Measurements from ENCODE around the gene NNAT.

- TF ChIP-seq TAF1 (IDR thresholded peaks at IDR 0.05; ENCODE audit: borderline replicate concordance, low read depth, low read length) (no peak), POLR2A (IDR thresholded peaks at IDR 0.05; ENCODE audit: low read depth, low read length) (no peak), POLR2AphosphoS5 (IDR thresholded peaks at IDR 0.05; ENCODE audit: low read depth, low read length) (no peak)
These were observed 46.9 kb downstream of the NNAT start for GRCh38 chr20:37567671-37568588.

Data from GM12892 (cell line).